Measurements from ENCODE around the gene CXCR6.

The CXCR6 gene

GRCh38 chr3:45968706-45969105 lies 25.4 kb downstream of the CXCR6 start:
- DNase-seq (ENCODE audit: low read depth in 2 of 2) = no peak

GRCh38 chr3:45969116-45969515 lies 25.9 kb downstream of the CXCR6 start:
- DNase-seq (ENCODE audit: low read depth in 2 of 2) = no peak

GRCh38 chr3:45969953-45970352 lies 26.7 kb downstream of the CXCR6 start:
- DNase-seq (ENCODE audit: low read depth in 2 of 2) = no peak

GRCh38 chr3:45972534-45973402 lies 29.5 kb downstream of the CXCR6 start:
- DNase-seq (ENCODE audit: low read depth in 2 of 2) = no peak

- no peak for DNase-seq (ENCODE audit: low read depth in 2 of 2)
Observed at GRCh38 chr3:45974686-45975085, 31.4 kb downstream of the CXCR6 start.

- no peak for DNase-seq (ENCODE audit: low read depth in 2 of 2)
Observed at GRCh38 chr3:45975686-45976085, 32.4 kb downstream of the CXCR6 start.

GRCh38 chr3:45976191-45977091 lies 33.2 kb downstream of the CXCR6 start:
- DNase-seq (ENCODE audit: low read depth in 2 of 2) = no peak

- DNase-seq (ENCODE audit: low read depth in 2 of 2) = no peak
Observed at GRCh38 chr3:45978006-45978761, 34.9 kb downstream of the CXCR6 start.

GRCh38 chr3:45979378-45979777 lies 36.1 kb downstream of the CXCR6 start:
- DNase-seq (ENCODE audit: low read depth in 2 of 2) = no peak

- no peak for DNase-seq (ENCODE audit: low read depth in 2 of 2)
Observed at GRCh38 chr3:45980229-45980813, 37.1 kb downstream of the CXCR6 start.

- no peak for DNase-seq (ENCODE audit: low read depth in 2 of 2)
Observed at GRCh38 chr3:45980819-45981218, 37.6 kb downstream of the CXCR6 start.

- DNase-seq (ENCODE audit: low read depth in 2 of 2) = no peak
Observed at GRCh38 chr3:45981346-45982074, 38.2 kb downstream of the CXCR6 start.

GRCh38 chr3:45983770-45984169 lies 40.5 kb downstream of the CXCR6 start:
- DNase-seq (ENCODE audit: low read depth in 2 of 2) = no peak

GRCh38 chr3:45984331-45985312 lies 41.4 kb downstream of the CXCR6 start:
- DNase-seq (ENCODE audit: low read depth in 2 of 2) = no peak

- no peak for DNase-seq (ENCODE audit: low read depth in 2 of 2)
Observed at GRCh38 chr3:45985532-45986302, 42.5 kb downstream of the CXCR6 start.

GRCh38 chr3:45986303-45986982 lies 43.2 kb downstream of the CXCR6 start:
- DNase-seq (ENCODE audit: low read depth in 2 of 2) = no peak

- no peak for DNase-seq (ENCODE audit: low read depth in 2 of 2)
Observed at GRCh38 chr3:45987368-45988291, 44.4 kb downstream of the CXCR6 start.

Data from activated CD4-positive, alpha-beta T cell treated with anti-CD3 and anti-CD28 coated beads for 24 hours (primary cell).